ENCODE data around the gene CA7. TPM values are rescaled to one million over a fixed set of nuclear protein-coding genes. Genes with fewer than 3 reads are reported as not detected.

Gene CA7
- polyA plus RNA-seq, 1 donor from 2014 or later = not detected

DNA sequence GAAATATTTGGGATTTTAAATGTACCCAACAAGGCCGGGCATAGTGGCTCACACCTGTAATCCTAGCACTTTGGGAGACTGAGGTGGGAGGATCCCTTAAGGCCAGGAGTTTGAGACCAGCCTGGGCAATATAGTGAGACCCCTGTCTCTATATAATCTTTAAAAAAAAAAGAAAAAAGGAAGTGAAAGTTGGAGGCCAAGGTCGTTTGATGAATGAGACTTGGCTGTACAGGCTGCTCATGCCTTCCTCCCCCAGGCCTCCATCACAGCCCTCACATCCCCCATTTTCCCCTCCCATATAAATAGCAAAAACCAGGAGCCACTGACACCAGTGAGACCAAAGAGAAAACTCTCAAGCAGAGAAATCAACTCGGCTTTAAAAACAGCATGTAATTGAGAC is 3.3 kb upstream of the CA7 start:
- Histone ChIP-seq H3K27me3 (ENCODE audit: insufficient read depth, low read depth, low read length) (peaks cover 31% of the 10 kb centered on the region), H4K20me1 (ENCODE audit: insufficient read depth) (no peaks in the 10 kb centered on the region), H3F3A (ENCODE audit: insufficient read depth, low read length, poor library complexity, severe bottlenecking) (no peaks in the 10 kb centered on the region), H3K27ac (ENCODE audit: low read length) (no peak overlapping the region), H3K9ac (ENCODE audit: low read length) (no peak overlapping the region), H3K36me3 (ENCODE audit: insufficient read depth, low read length) (no peaks in the 10 kb centered on the region), H3K4me3 (ENCODE audit: low read length) (no peak overlapping the region), H3K79me2 (replicated peaks; ENCODE audit: insufficient read depth, low read length) (no peaks in the 10 kb centered on the region), H3K9me3 (ENCODE audit: low read length) (no peaks in the 10 kb centered on the region), H3K4me2 (ENCODE audit: low read length) (no peak overlapping the region), H2AFZ (ENCODE audit: low read depth, low read length) (no peak overlapping the region), H3K9me2 (ENCODE audit: insufficient read depth, low read length) (no peaks in the 10 kb centered on the region)
- TF ChIP-seq TAF1 (IDR thresholded peaks at IDR 0.05; ENCODE audit: low read depth) = no peak
- no peak for TF ChIP-seq EZH2 (IDR thresholded peaks at IDR 0.05; ENCODE audit: borderline replicate concordance, insufficient read depth, low read length, poor library complexity, severe bottlenecking)
- no peak for TF ChIP-seq EP300 (conservative IDR thresholded peaks at IDR 0.05; ENCODE audit: poor library complexity, severe bottlenecking)
- TF ChIP-seq CTCF (IDR thresholded peaks at IDR 0.05; ENCODE audit: poor library complexity, severe bottlenecking) = no peak
- no peak for TF ChIP-seq POLR2AphosphoS5 (IDR thresholded peaks at IDR 0.05)
- TF ChIP-seq REST (IDR thresholded peaks at IDR 0.05; ENCODE audit: borderline replicate concordance) = no peak
- no peak for TF ChIP-seq RAD21 (conservative IDR thresholded peaks at IDR 0.05)
- TF ChIP-seq MXI1 (conservative IDR thresholded peaks at IDR 0.05; ENCODE audit: poor library complexity, severe bottlenecking) = no peak
- TF ChIP-seq SMC3 (conservative IDR thresholded peaks at IDR 0.05; ENCODE audit: poor library complexity) = no peak

DNA sequence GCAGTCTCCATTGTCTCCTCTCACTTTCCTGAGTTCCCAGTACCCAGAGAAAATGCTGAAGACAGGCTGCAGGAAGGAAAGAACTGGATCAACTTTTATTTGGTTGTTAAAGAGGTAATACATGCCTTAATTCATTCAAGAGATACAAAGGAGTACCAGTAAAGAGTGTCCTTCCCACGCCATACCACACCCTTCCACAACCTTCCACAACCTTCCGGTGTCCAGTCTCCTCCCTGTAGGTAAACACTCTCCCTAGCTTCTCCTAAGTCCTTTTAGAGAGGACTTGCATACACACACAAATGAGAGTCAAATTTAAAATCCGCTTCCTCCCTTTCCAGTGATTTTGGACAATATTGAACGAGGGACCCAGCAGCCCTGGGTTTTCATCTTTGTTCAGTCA is 2.8 kb upstream of the CA7 start:
- Histone ChIP-seq H3K9ac (ENCODE audit: low read length) (no peak overlapping the region), H3F3A (ENCODE audit: insufficient read depth, low read length, poor library complexity, severe bottlenecking) (no peaks in the 10 kb centered on the region), H3K79me2 (replicated peaks; ENCODE audit: insufficient read depth, low read length) (no peaks in the 10 kb centered on the region), H4K20me1 (ENCODE audit: insufficient read depth) (no peaks in the 10 kb centered on the region), H3K9me2 (ENCODE audit: insufficient read depth, low read length) (no peaks in the 10 kb centered on the region), H3K36me3 (ENCODE audit: insufficient read depth, low read length) (no peaks in the 10 kb centered on the region), H3K4me2 (ENCODE audit: low read length) (no peak overlapping the region), H3K27me3 (ENCODE audit: insufficient read depth, low read depth, low read length) (peaks cover 36% of the 10 kb centered on the region), H3K4me3 (ENCODE audit: low read length) (no peak overlapping the region), H2AFZ (ENCODE audit: low read depth, low read length) (no peak overlapping the region), H3K27ac (ENCODE audit: low read length) (no peak overlapping the region), H3K9me3 (ENCODE audit: low read length) (no peaks in the 10 kb centered on the region)
- TF ChIP-seq SMC3 (conservative IDR thresholded peaks at IDR 0.05; ENCODE audit: poor library complexity) = no peak
- TF ChIP-seq TAF1 (IDR thresholded peaks at IDR 0.05; ENCODE audit: low read depth) = no peak
- no peak for TF ChIP-seq CTCF (IDR thresholded peaks at IDR 0.05; ENCODE audit: poor library complexity, severe bottlenecking)
- no peak for TF ChIP-seq REST (IDR thresholded peaks at IDR 0.05; ENCODE audit: borderline replicate concordance)
- TF ChIP-seq EP300 (conservative IDR thresholded peaks at IDR 0.05; ENCODE audit: poor library complexity, severe bottlenecking) = no peak
- no peak for TF ChIP-seq RAD21 (conservative IDR thresholded peaks at IDR 0.05)
- no peak for TF ChIP-seq MXI1 (conservative IDR thresholded peaks at IDR 0.05; ENCODE audit: poor library complexity, severe bottlenecking)
- no peak for TF ChIP-seq EZH2 (IDR thresholded peaks at IDR 0.05; ENCODE audit: borderline replicate concordance, insufficient read depth, low read length, poor library complexity, severe bottlenecking)
- TF ChIP-seq POLR2AphosphoS5 (IDR thresholded peaks at IDR 0.05) = no peak
